Measurements from ENCODE around the gene THEMIS2.
A peak's percentile ranks its signal among the peaks of the same experiment; 100 is the strongest.
"Not testable (repeated sequence)": the region's sequence is repeated elsewhere in the genome, so short reads cannot be mapped to it uniquely, and the experiment has no call there.

Gene THEMIS2

GRCh38 chr1:27872059-27872801, at the start of gene THEMIS2:
TSS of gene THEMIS2 (plus strand) at chr1:27872544. CDS start at chr1:27872572, 28 bp downstream.
- DNase-seq, result peak in 44 of 56 donors; percentile 28 to 83 (median 50)

GRCh38 chr1:27823784-27824183, 48.6 kb upstream of the THEMIS2 start:
- DNase-seq, result no peak

- no peak for DNase-seq
Observed at GRCh38 chr1:27824411-27824810, 47.9 kb upstream of the THEMIS2 start.

- not testable (repeated sequence) for DNase-seq
Observed at GRCh38 chr1:27829339-27829960, 42.9 kb upstream of the THEMIS2 start.

- peak; percentile 50 to 97 (median 89) for DNase-seq
Observed at GRCh38 chr1:27830621-27831440, 41.5 kb upstream of the THEMIS2 start, which contains the start of gene PPP1R8. TSS of gene PPP1R8 (plus strand) at chr1:27830782. CDS start at chr1:27830836, 54 bp downstream.

- no peak for DNase-seq
Observed at GRCh38 chr1:27831568-27832410, 40.6 kb upstream of the THEMIS2 start.

- DNase-seq, result peak in 5 of 56 donors; percentile 1 to 22 (median 7)
Observed at GRCh38 chr1:27832762-27833161, 39.6 kb upstream of the THEMIS2 start.

GRCh38 chr1:27833470-27833869, 38.9 kb upstream of the THEMIS2 start:
- DNase-seq, result no peak

GRCh38 chr1:27835046-27835445, 37.3 kb upstream of the THEMIS2 start:
- DNase-seq, result no peak

GRCh38 chr1:27835501-27835900, 36.8 kb upstream of the THEMIS2 start:
- no peak for DNase-seq

GRCh38 chr1:27849951-27850350, 22.4 kb upstream of the THEMIS2 start:
- no peak for DNase-seq

GRCh38 chr1:27855085-27855484, 17.3 kb upstream of the THEMIS2 start:
- no peak for DNase-seq

- no peak for DNase-seq
Observed at GRCh38 chr1:27856561-27857343, 15.6 kb upstream of the THEMIS2 start.

- DNase-seq, result not testable (repeated sequence)
Observed at GRCh38 chr1:27857552-27857951, 14.8 kb upstream of the THEMIS2 start.

- DNase-seq, result peak in 53 of 56 donors; percentile 23 to 94 (median 66)
Observed at GRCh38 chr1:27858072-27858948, 14.0 kb upstream of the THEMIS2 start.

GRCh38 chr1:27858949-27859576, 13.3 kb upstream of the THEMIS2 start:
- no peak for DNase-seq

GRCh38 chr1:27861436-27861835, 10.9 kb upstream of the THEMIS2 start:
- no peak for DNase-seq

GRCh38 chr1:27862004-27862403, 10.3 kb upstream of the THEMIS2 start:
- DNase-seq, result no peak
